HG03066 (cell line): ENCODE results near the gene ZNF76.

Source experiments
- ATAC-seq: cut with Tn5 transposase; IDR thresholded peaks from one replicate; pipeline ENCODE4 v1.9.1; 2021; ENCODE audit warnings: low read depth; ENCODE audit not compliant: unreplicated experiment

Gene ZNF76

GRCh38 chr6:35236223-35236622 is 23.3 kb upstream of the ZNF76 start:
- no peak for ATAC-seq

GRCh38 chr6:35237476-35237875 is 22.1 kb upstream of the ZNF76 start:
- no peak for ATAC-seq

GRCh38 chr6:35238843-35239289 is 20.7 kb upstream of the ZNF76 start:
- ATAC-seq = no peak

GRCh38 chr6:35239581-35239980 is 20.0 kb upstream of the ZNF76 start:
- no peak for ATAC-seq

- ATAC-seq = no peak
Measured at GRCh38 chr6:35240838-35241801, 18.4 kb upstream of the ZNF76 start.

GRCh38 chr6:35242486-35242885 is 17.0 kb upstream of the ZNF76 start:
- no peak for ATAC-seq

- ATAC-seq = no peak
Measured at GRCh38 chr6:35242906-35243305, 16.6 kb upstream of the ZNF76 start.

- ATAC-seq = no peak
Measured at GRCh38 chr6:35243386-35243958, 16.1 kb upstream of the ZNF76 start.

- no peak for ATAC-seq
Measured at GRCh38 chr6:35244551-35244950, 15.0 kb upstream of the ZNF76 start.

GRCh38 chr6:35247642-35248231 is 11.8 kb upstream of the ZNF76 start:
- ATAC-seq = no peak

GRCh38 chr6:35248300-35248699 is 11.2 kb upstream of the ZNF76 start:
- ATAC-seq = no peak

GRCh38 chr6:35248965-35249364 is 10.6 kb upstream of the ZNF76 start:
- no peak for ATAC-seq

- ATAC-seq = no peak
Measured at GRCh38 chr6:35251949-35252348, 7.6 kb upstream of the ZNF76 start.

GRCh38 chr6:35253249-35253648 is 6.3 kb upstream of the ZNF76 start:
- ATAC-seq = no peak

- no peak for ATAC-seq
Measured at GRCh38 chr6:35258336-35258735, 1.2 kb upstream of the ZNF76 start.

- peak; percentile 16 for ATAC-seq
Measured at GRCh38 chr6:35258858-35259193, 709 bp upstream of the ZNF76 start.

GRCh38 chr6:35259948-35260590 is 534 bp downstream of the ZNF76 start:
- peak; percentile 28 for ATAC-seq

GRCh38 chr6:35260591-35261570 is 1.3 kb downstream of the ZNF76 start:
- ATAC-seq = no peak

GRCh38 chr6:35262596-35262995 is 3.1 kb downstream of the ZNF76 start:
- ATAC-seq = no peak
